B cell (primary cell): ENCODE measurements around the gene SGCD. TPM values are rescaled to one million over a fixed set of nuclear protein-coding genes. Genes with fewer than 3 reads are reported as not detected.

Source experiments
- ATAC-seq: fragments of 200-7000 bp; cut with Tn5 transposase; one replicate; pipeline ENCODE4 v1.10.0; 2021; ENCODE audit warnings: low read depth, mild to moderate bottlenecking, moderate number of reproducible peaks, moderate library complexity
- CTCF ChIA-PET: fragments of 350-600 bp; sonication (Branson Sonifier 250); formaldehyde crosslinking; loops from one replicate; lab custom pipeline; 2021; ENCODE audit warnings: antibody characterized with exemption, inconsistent platforms; lab: Charles Lee
- POLR2A ChIA-PET: fragments of 350-600 bp; sonication (Branson Sonifier 250); formaldehyde crosslinking; loops from one replicate; lab custom pipeline; 2021; ENCODE audit warnings: antibody characterized with exemption; lab: Charles Lee
- DNase-seq: peaks from one replicate; pipeline ENCODE4 v3.0.0; 2013
- H2AFZ ChIP-seq: 2 replicates; pipeline ENCODE4 v1.6.1; 2012; ENCODE audit warnings: mild to moderate bottlenecking, low read depth, low read length; ENCODE audit not compliant: insufficient read depth, poor library complexity, severe bottlenecking
- H3K27ac ChIP-seq, 2 donors: 1 replicate in 1 of 2; 2 replicates in 1 of 2; pipeline ENCODE4 v1.5.1; 2012 to 2013; ENCODE audit warnings: low read length in 2 of 2, mild to moderate bottlenecking in 2 of 2, moderate library complexity in 1 of 2
- H3K27me3 ChIP-seq, 4 experiments: fragments of 200-600 bp in 1 of 4; sonication (generic) in 1 of 4; replicated peaks in 1 of 4; 1 replicate in 2 of 4; 2 replicates in 2 of 4; pipeline versions ENCODE4 v1.6.1 to v1.7.0; 2013 to 2016; ENCODE audit warnings: low read length in 3 of 4, mild to moderate bottlenecking in 2 of 4, mixed read lengths in 1 of 4, moderate library complexity in 1 of 4; ENCODE audit not compliant: insufficient read depth in 4 of 4, control insufficient read depth in 3 of 4; ENCODE audit errors: control extremely low read depth in 1 of 4
- H3K36me3 ChIP-seq, 2 experiments: replicated peaks in 1 of 2; 1 replicate in 1 of 2; 2 replicates in 1 of 2; pipeline versions ENCODE4 v1.6.1 to v1.7.1; 2013; ENCODE audit warnings: low read length in 1 of 2; ENCODE audit not compliant: insufficient read depth in 2 of 2, control insufficient read depth in 1 of 2; ENCODE audit errors: control extremely low read depth in 1 of 2, extremely low read depth in 1 of 2
- H3K4me1 ChIP-seq, 2 donors: fragments of 200-600 bp in 1 of 2; sonication (generic) in 1 of 2; 1 replicate in 1 of 2; 2 replicates in 1 of 2; pipeline versions ENCODE4 v1.5.1 to v1.6.1; 2013 to 2017; ENCODE audit warnings: low read length in 2 of 2; ENCODE audit not compliant: control insufficient read depth in 2 of 2, insufficient read depth in 2 of 2
- H3K4me2 ChIP-seq: replicated peaks from 2 replicates; pipeline ENCODE3; 2012; ENCODE audit warnings: mild to moderate bottlenecking, low read depth, low read length; ENCODE audit not compliant: poor library complexity, severe bottlenecking
- H3K4me3 ChIP-seq, 5 experiments: fragments of 200-600 bp in 1 of 5; sonication (generic) in 1 of 5; 1 replicate in 3 of 5; 2 replicates in 2 of 5; pipeline versions ENCODE4 v1.5.1 to v1.7.0; 2011 to 2016; ENCODE audit warnings: low read length in 4 of 5, mild to moderate bottlenecking in 4 of 5, low read depth in 2 of 5, control low read depth in 1 of 5, moderate library complexity in 1 of 5; ENCODE audit not compliant: insufficient read depth in 1 of 5; ENCODE audit errors: control extremely low read depth in 1 of 5, extremely low read depth in 1 of 5
- H3K79me2 ChIP-seq: fragments of 200-600 bp; sonication (generic); one replicate; pipeline ENCODE4 v1.6.0; 2016; ENCODE audit warnings: low read length; ENCODE audit not compliant: control insufficient read depth, insufficient read depth
- H3K9ac ChIP-seq: fragments of 200-600 bp; sonication (generic); 2 replicates; pipeline ENCODE4 v1.6.1; 2017; ENCODE audit warnings: mild to moderate bottlenecking, low read length, moderate library complexity
- H3K9me3 ChIP-seq, 3 donors: one replicate each; pipeline versions ENCODE4 v1.6.1 to v1.7.1; 2013; ENCODE audit warnings: low read length in 2 of 3; ENCODE audit not compliant: control insufficient read depth in 2 of 3, insufficient read depth in 1 of 3; ENCODE audit errors: control extremely low read depth in 1 of 3
- H4K20me1 ChIP-seq: 2 replicates; pipeline ENCODE4 v1.6.0; 2012; ENCODE audit warnings: mild to moderate bottlenecking, low read length; ENCODE audit not compliant: insufficient read depth, control insufficient read depth, poor library complexity, severe bottlenecking
- H3K27ac Mint-ChIP-seq: one replicate; pipeline ENCODE4 v1.8.0; 2021; ENCODE audit warnings: mixed read lengths
- H3K27me3 Mint-ChIP-seq: one replicate; pipeline ENCODE4 v1.8.0; 2021; ENCODE audit warnings: mixed read lengths
- H3K4me1 Mint-ChIP-seq: one replicate; pipeline ENCODE4 v1.8.0; 2021; ENCODE audit warnings: mixed read lengths
- H3K4me3 Mint-ChIP-seq: one replicate; pipeline ENCODE4 v1.8.0; 2021; ENCODE audit warnings: mixed read lengths
- H3K9me3 Mint-ChIP-seq: one replicate; pipeline ENCODE4 v1.8.0; 2022; ENCODE audit warnings: mixed read lengths; ENCODE audit not compliant: insufficient read depth
- CTCF ChIP-seq: fragments of 200-600 bp; IDR thresholded peaks from one replicate; pipeline ENCODE4 v1.8.0; 2022; ENCODE audit warnings: antibody characterized with exemption, mild to moderate bottlenecking
- EZH2 ChIP-seq: IDR thresholded peaks from 2 replicates; pipeline ENCODE4 v1.6.1; 2012; ENCODE audit warnings: borderline replicate concordance, low read depth, mild to moderate bottlenecking, moderate library complexity, low read length; ENCODE audit not compliant: insufficient read depth, poor library complexity, severe bottlenecking
- WGBS: methylation state at CpG from one replicate; pipeline ENCODE4 v1.1.5; 2013; ENCODE audit warnings: missing lambda C conversion rate; ENCODE audit not compliant: insufficient coverage; 5-methylcytosine and 5-hydroxymethylcytosine counted together
- intact Hi-C: fragments of 100-400 bp; cut with micrococcal nuclease; formaldehyde crosslinking; loops from one replicate; pipeline ENCODE4 v1.10.0; 2022
- polyA plus RNA-seq: library from polyadenylated mRNA; depleted of rRNA; stranded (reverse); fragments of >200 nt; gene quantifications from 2 replicates; pipeline ENCODE4 v1.2.3, GENCODE V29; 2012
- total RNA-seq, 2 donors: library from RNA; stranded (reverse); fragments of 120-200 nt in 1 of 2; gene quantifications; 1 replicate in 1 of 2; 2 replicates in 1 of 2; pipeline versions ENCODE4 v1.2.3 to v1.2.4, GENCODE V29; 2013 to 2022

Gene SGCD
- total and polyA plus RNA-seq, 2 donors (not counting 1 experiment from before 2014, with no cell fraction given), result not detected

- ATAC-seq, result no peak
- intact Hi-C loops, result no loop called here
- Mint-ChIP-seq H3K4me3 (no peak overlapping the region), H3K4me1 (no peaks in the 10 kb centered on the region), H3K27ac (no peak overlapping the region), H3K27me3 (peaks cover 36% of the 10 kb centered on the region), H3K9me3 (no peaks in the 10 kb centered on the region)
- no peaks in the 10 kb centered on the region for H3K36me3 ChIP-seq
- no peak overlapping the region for H3K4me3 ChIP-seq
- H3K27me3 ChIP-seq, result peaks cover 0 to 3% (median 0%) of the 10 kb centered on the region in 4 experiments
- 60% methylated on average over 1 of the region's 3 CpGs for WGBS
- DNase-seq, result no peak
- H3K9ac ChIP-seq, result no peak overlapping the region
- H3K4me1 ChIP-seq, result no peaks in the 10 kb centered on the region
- no peaks in the 10 kb centered on the region for H3K9me3 ChIP-seq
- H3K79me2 ChIP-seq, result no peaks in the 10 kb centered on the region
- no peaks in the 10 kb centered on the region for H4K20me1 ChIP-seq
- no peak overlapping the region for H3K27ac ChIP-seq
- POLR2A ChIA-PET, result no interaction called here
- no peak overlapping the region for H2AFZ ChIP-seq
- no peak overlapping the region for H3K4me2 ChIP-seq
- CTCF ChIA-PET, result interaction anchor here (1.0 kb wide), 1 partner anchor 10 kb away, joined by 3 read pairs; no protein-coding TSS in a partner anchor
- TF ChIP-seq CTCF (no peak), EZH2 (no peak)
Observed at GRCh38 chr5:156444753-156445291, 117.9 kb downstream of the SGCD start.

DNA sequence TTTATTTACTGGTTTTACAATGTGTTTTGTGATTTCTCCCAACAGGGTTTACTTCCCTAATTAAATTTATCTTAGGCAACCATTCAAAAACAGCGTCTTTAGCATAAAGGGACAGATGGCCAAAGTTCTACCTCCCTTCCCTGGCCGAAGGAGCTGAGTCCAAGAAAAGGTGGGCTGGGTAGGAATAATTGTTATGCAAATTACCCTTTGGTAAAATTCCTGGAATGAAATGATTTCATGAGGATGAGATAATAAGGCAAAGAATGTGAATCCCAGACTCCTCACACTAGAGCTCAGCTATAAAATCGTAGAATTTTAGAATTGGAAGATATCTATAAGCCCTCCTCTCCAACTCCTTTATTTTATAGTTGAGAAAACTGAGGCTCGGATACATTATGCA, 119.6 kb downstream of the SGCD start:
- Histone ChIP-seq H4K20me1 (no peaks in the 10 kb centered on the region), H3K36me3 (no peaks in the 10 kb centered on the region), H3K9ac (no peak overlapping the region), H3K27me3 (peaks cover 0 to 3% (median 0%) of the 10 kb centered on the region in 4 experiments), H3K4me3 (no peak overlapping the region), H3K4me1 (no peaks in the 10 kb centered on the region), H3K79me2 (no peaks in the 10 kb centered on the region), H3K9me3 (no peaks in the 10 kb centered on the region), H2AFZ (no peak overlapping the region), H3K4me2 (no peak overlapping the region), H3K27ac (no peak overlapping the region)
- intact Hi-C loops, result no loop called here
- ATAC-seq (no peak), DNase-seq (no peak)
- peaks cover 36% of the 10 kb centered on the region for H3K27me3 Mint-ChIP-seq
- no peak overlapping the region for H3K4me3 Mint-ChIP-seq
- no peak overlapping the region for H3K27ac Mint-ChIP-seq
- no CpG with 5 or more reads among the region's 4 CpGs for WGBS
- POLR2A ChIA-PET, result no interaction called here
- CTCF ChIA-PET, result no interaction called here
- H3K9me3 Mint-ChIP-seq, result no peaks in the 10 kb centered on the region
- TF ChIP-seq CTCF (no peak), EZH2 (no peak)
- H3K4me1 Mint-ChIP-seq, result no peaks in the 10 kb centered on the region
